ENCODE results near the gene SEC61A2.

- TF ChIP-seq, protein P1, sequence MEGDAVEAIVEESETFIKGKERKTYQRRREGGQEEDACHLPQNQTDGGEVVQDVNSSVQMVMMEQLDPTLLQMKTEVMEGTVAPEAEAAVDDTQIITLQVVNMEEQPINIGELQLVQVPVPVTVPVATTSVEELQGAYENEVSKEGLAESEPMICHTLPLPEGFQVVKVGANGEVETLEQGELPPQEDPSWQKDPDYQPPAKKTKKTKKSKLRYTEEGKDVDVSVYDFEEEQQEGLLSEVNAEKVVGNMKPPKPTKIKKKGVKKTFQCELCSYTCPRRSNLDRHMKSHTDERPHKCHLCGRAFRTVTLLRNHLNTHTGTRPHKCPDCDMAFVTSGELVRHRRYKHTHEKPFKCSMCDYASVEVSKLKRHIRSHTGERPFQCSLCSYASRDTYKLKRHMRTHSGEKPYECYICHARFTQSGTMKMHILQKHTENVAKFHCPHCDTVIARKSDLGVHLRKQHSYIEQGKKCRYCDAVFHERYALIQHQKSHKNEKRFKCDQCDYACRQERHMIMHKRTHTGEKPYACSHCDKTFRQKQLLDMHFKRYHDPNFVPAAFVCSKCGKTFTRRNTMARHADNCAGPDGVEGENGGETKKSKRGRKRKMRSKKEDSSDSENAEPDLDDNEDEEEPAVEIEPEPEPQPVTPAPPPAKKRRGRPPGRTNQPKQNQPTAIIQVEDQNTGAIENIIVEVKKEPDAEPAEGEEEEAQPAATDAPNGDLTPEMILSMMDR (IDR thresholded peaks at IDR 0.05), result no peak
- no peak for TF ChIP-seq POLR2A (IDR thresholded peaks at IDR 0.05)
Observed at GRCh38 chr10:12208460-12208859, 79.0 kb downstream of the SEC61A2 start.
